ENCODE data around the gene GOLGA2.
"Not testable (repeated sequence)": the region's sequence is repeated elsewhere in the genome, so short reads cannot be mapped to it uniquely, and the experiment has no call there.

The GOLGA2 gene

GRCh38 chr9:128233817-128234406 lies 41.9 kb downstream of the GOLGA2 start:
- DNase-seq = no peak

- DNase-seq = no peak
Measured at GRCh38 chr9:128232528-128233428, 43.0 kb downstream of the GOLGA2 start.

GRCh38 chr9:128231638-128232527 lies 43.9 kb downstream of the GOLGA2 start:
- DNase-seq = no peak

GRCh38 chr9:128230897-128231296 lies 44.9 kb downstream of the GOLGA2 start:
- DNase-seq = not testable (repeated sequence)

GRCh38 chr9:128226412-128226801 lies 49.4 kb downstream of the GOLGA2 start:
- no peak for DNase-seq

- DNase-seq = no peak
Measured at GRCh38 chr9:128225770-128226411, 49.9 kb downstream of the GOLGA2 start.

GRCh38 chr9:128224877-128225276 lies 50.9 kb downstream of the GOLGA2 start:
- DNase-seq = no peak

- no peak for DNase-seq
Measured at GRCh38 chr9:128222880-128223670, 52.7 kb downstream of the GOLGA2 start.

- DNase-seq = no peak
Measured at GRCh38 chr9:128222026-128222425, 53.8 kb downstream of the GOLGA2 start.

GRCh38 chr9:128219831-128220230 lies 56.0 kb downstream of the GOLGA2 start:
- no peak for DNase-seq

GRCh38 chr9:128218518-128219389 lies 57.1 kb downstream of the GOLGA2 start:
- no peak for DNase-seq

GRCh38 chr9:128218172-128218517 lies 57.7 kb downstream of the GOLGA2 start:
- DNase-seq = no peak

- no peak for DNase-seq
Measured at GRCh38 chr9:128216781-128217553, 58.8 kb downstream of the GOLGA2 start.

- DNase-seq = no peak
Measured at GRCh38 chr9:128215491-128216409, 60.1 kb downstream of the GOLGA2 start.

- DNase-seq = peak; percentile 17
Measured at GRCh38 chr9:128214571-128215490, 61.0 kb downstream of the GOLGA2 start.

- no peak for DNase-seq
Measured at GRCh38 chr9:128213746-128214497, 61.9 kb downstream of the GOLGA2 start.

GRCh38 chr9:128211981-128212281 lies 63.9 kb downstream of the GOLGA2 start:
- no peak for DNase-seq
